Fibroblast of skin of right quadriceps (primary cell): Measurements from ENCODE around the gene SIDT2.

Experiments
- DNase-seq: peaks from one replicate; pipeline ENCODE4 v3.0.0-alpha.2; 2013

Gene SIDT2

GRCh38 chr11:117223741-117224689 lies 45.5 kb downstream of the SIDT2 start:
- DNase-seq, result no peak

DNA sequence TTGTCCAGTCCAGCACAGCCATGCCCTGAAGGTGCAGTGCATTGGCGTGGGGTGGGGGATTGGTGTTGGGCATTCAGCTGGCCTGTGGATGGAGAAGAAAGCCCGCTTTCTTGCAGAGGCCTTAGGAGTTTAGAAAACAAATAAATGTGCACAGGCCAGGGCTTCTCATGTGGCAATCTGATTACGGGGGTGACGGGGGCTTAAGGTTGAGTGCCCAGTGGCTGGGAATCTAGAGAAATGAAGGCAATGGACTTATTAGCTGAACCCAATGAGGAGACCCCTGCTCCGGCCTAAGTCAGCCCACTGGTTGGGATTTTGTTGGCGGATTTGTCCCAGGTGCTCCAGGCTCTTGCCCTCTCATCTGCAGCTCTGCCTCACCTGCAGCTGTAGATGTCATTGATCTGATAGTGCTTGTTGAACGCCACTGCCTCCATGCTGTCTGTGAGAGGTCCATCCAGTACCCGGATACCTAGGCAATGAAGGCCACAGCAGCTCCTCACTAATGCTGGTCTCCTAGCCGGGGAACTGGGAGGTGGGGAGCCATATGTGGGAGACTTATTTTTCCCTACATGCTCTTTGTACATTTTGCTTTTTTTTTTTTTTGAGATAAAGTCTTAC lies 47.1 kb downstream of the SIDT2 start:
- DNase-seq, result no peak

DNA sequence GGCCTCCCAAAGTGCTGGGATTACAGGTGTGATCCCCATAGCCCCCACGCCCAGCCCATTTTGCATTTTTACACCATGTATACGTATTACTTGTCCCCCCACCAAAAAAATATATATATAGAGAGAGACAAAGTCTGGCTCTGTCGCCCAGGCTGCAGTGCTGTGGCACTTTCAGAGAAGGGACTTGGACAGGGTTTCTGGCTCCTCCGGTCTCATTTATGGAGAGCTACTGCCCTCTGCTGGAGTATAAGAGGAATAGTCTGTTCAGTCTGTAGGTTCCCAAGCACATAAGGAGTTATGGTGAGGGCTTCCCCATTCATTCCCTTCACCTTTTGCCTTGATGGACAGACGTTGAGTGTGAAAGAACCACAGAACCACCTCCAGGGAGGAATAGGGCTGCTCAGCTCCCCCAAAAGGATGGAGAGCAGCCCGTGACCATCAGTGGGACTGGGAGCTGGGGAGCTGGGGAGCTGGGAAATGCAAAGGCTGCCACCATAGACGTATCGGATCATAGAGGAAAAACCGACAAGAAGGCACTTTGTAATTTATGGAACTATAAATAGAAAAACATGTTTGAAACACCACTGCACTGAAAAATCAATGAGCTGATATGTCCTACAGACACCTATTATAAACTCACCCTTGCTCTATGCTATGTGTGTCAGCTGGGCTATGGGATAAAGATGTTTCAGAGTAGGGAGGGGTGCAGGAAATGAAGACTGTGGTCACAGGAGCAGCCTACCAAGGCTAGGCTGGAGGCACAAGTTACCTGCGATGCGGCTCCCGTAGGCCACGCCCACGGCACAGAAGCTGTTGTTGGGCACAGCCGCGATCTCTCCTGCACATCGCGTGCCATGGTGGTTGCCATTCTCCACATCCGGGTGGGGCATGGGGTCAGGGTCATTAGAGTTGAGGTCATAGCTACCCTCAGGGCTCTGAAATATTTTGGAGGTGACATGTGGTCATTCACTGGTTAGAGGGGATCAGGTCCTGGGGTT lies 48.1 kb downstream of the SIDT2 start:
- peak; percentile 74 for DNase-seq

DNA sequence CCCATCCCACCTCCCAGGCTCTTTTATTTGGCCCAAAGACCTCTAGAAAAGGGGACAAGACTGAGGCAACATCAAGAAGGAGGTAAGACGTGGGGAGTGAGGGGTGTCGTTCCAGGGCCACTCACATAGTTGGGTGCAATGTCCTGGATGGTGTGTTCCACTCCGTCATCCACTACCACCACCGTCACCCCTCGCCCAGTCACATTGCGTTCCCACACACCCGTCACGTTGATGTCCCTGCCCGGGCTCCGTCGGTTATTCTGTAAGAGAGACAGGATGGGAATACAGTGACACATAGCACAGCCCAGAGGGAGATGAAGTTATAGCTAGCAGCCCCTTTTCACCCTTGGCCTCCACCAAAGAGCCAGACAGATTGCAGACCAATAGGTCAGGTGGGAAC lies 49.5 kb downstream of the SIDT2 start:
- no peak for DNase-seq

GRCh38 chr11:117229411-117229810 lies 50.9 kb downstream of the SIDT2 start:
- no peak for DNase-seq

DNA sequence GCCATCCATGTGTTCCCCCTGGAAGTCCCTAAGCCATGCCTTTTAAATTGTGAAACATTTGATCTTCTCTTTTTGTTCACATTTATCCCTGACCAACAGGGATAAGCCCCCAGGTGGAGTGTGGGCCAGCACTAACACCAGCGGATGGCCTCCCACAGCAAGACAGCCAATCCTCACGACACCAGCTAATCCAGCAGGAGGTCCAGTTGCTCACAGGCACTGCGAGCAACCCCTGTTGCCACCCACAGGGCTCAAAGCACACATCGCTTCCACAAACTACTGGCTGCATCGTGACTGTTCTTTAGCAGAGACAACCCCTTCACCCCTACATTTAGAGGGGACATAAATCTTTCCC lies 51.4 kb downstream of the SIDT2 start:
- DNase-seq, result no peak

GRCh38 chr11:117230286-117230961 lies 51.9 kb downstream of the SIDT2 start:
- DNase-seq, result no peak

DNA sequence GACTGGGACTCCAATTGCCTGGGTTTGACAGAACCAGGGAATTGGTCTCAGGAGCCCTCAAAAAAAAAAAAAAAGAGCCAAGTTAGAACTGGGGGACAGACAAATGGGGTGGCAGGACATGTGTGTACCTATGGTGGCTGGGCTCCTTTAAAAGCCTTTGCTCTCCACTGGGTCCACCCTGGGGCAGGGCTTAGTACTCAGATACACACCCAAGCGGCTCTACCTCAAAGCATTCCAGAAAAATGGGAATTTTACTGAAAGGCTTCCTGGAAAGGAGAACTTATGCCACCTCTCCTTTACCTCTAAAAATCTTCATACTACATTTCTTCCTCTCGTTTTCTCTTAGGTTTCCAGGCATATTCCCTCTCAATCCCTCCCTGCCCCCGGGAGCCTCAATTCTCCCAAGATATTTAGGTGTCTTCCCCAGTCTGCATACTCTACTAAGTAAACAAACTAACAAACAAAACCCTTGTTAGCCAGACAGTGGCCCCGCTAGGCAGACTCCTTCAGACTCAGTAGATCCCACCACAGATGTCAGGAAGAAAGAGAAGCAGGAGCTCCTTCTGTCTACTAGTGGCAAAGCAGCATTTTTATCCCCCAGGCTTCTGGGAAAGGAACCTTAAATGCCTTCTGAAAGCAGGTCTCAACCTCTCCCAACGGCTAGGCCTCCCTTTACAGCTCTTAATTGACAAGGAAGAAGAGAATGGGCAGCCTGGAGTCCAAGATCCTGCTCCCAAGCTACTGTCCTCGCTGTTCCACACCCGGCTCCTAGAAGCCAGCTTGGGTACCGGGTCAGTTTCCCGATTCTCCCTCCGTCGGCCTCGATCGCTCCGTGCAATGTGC lies 52.7 kb downstream of the SIDT2 start:
- DNase-seq, result no peak

GRCh38 chr11:117231842-117232091 lies 53.2 kb downstream of the SIDT2 start, which contains the start of gene PCSK7:
Gene PCSK7 (minus strand): TSS chr11:117232073. CDS start chr11:117229844, 2,229 bp downstream.
- DNase-seq, result no peak

GRCh38 chr11:117232092-117232878 lies 53.7 kb downstream of the SIDT2 start, which contains the start of gene RNF214:
Gene RNF214 (plus strand): TSS chr11:117232671. CDS start chr11:117234273, 1,602 bp downstream.
- DNase-seq, result peak; percentile 78

GRCh38 chr11:117232911-117233409 lies 54.4 kb downstream of the SIDT2 start:
- no peak for DNase-seq

DNA sequence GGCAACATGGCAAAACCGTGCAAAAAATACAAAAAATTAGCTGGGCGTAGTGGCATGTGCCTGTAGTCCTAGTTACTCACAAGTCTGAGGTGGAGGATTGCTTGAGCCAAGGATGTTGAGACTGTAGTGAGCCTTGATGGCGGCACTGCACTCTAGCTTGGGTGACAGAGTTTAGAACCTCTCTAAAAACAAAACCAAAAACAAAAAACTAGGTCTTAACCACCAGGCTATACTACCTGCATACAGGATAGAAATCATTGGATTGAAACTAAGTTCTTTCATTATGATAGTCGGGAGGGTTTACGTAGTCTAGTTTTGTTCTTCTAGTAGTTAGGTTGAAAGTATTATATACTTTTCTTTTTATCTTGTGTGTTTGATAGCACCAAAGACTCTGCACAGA lies 59.7 kb downstream of the SIDT2 start:
- DNase-seq, result no peak

DNA sequence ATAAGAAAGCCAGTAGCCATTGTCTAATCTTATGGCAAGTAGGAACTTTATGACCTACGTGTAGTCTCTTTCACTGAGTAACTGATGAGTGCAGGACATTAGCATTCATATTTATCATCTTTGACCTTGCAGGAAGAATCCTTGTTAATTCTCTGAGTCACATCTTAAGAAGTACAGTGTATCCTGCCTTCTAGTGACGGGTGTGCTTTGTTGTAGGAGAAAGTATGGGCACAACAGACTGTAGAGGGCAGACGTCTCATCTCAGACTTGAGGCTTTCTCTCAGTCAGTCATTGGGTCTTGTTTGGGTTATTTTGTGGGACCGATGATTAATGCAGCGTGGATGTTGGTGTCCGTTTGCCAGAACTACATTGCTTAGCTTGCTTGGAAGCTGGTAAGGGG lies 60.8 kb downstream of the SIDT2 start:
- peak; percentile 90 for DNase-seq
